Amygdala (tissue), 56 donors: ENCODE measurements around the gene HRH1.
A peak's percentile ranks its signal among the peaks of the same experiment; 100 is the strongest.
"Not testable (repeated sequence)": the region's sequence is repeated elsewhere in the genome, so short reads cannot be mapped to it uniquely, and the experiment has no call there.

Experiments used
- DNase-seq, 56 donors: peaks; one replicate each; lab custom pipeline; 2025; lab: John Stamatoyannopoulos, UW

Gene HRH1

GRCh38 chr3:11154036-11154952 lies at the start of gene HRH1:
HRH1 (plus strand) TSS chr3:11154493; CDS start chr3:11259038, 104,545 bp downstream.
- DNase-seq: peak in 3 of 56 donors; percentile 16 to 29 (median 26)

GRCh38 chr3:11113316-11113715 lies 41.0 kb upstream of the HRH1 start:
- DNase-seq: not testable (repeated sequence)

- DNase-seq: no peak
Measured at GRCh38 chr3:11115548-11115947, 38.7 kb upstream of the HRH1 start.

- DNase-seq: peak in 9 of 56 donors; percentile 11 to 48 (median 21)
Measured at GRCh38 chr3:11116336-11117059, 37.8 kb upstream of the HRH1 start.

GRCh38 chr3:11117591-11117990 lies 36.7 kb upstream of the HRH1 start:
- no peak for DNase-seq

GRCh38 chr3:11118181-11118682 lies 36.1 kb upstream of the HRH1 start:
- no peak for DNase-seq

- DNase-seq: no peak
Measured at GRCh38 chr3:11120091-11120805, 34.0 kb upstream of the HRH1 start.

- DNase-seq: no peak
Measured at GRCh38 chr3:11126653-11127052, 27.6 kb upstream of the HRH1 start.

GRCh38 chr3:11128682-11129632 lies 25.3 kb upstream of the HRH1 start:
- no peak for DNase-seq

- no peak for DNase-seq
Measured at GRCh38 chr3:11130385-11130784, 23.9 kb upstream of the HRH1 start.

- no peak for DNase-seq
Measured at GRCh38 chr3:11131371-11131770, 22.9 kb upstream of the HRH1 start.

- DNase-seq: not testable (repeated sequence)
Measured at GRCh38 chr3:11131886-11132285, 22.4 kb upstream of the HRH1 start.

GRCh38 chr3:11132861-11133260 lies 21.4 kb upstream of the HRH1 start:
- no peak for DNase-seq

GRCh38 chr3:11134794-11135193 lies 19.5 kb upstream of the HRH1 start:
- DNase-seq: no peak

- no peak for DNase-seq
Measured at GRCh38 chr3:11136116-11136515, 18.2 kb upstream of the HRH1 start.

GRCh38 chr3:11136830-11137626 lies 17.3 kb upstream of the HRH1 start:
- peak in 19 of 56 donors; percentile 7 to 75 (median 39) for DNase-seq

GRCh38 chr3:11137627-11137959 lies 16.7 kb upstream of the HRH1 start:
- DNase-seq: no peak

GRCh38 chr3:11138371-11138770 lies 15.9 kb upstream of the HRH1 start:
- no peak for DNase-seq
